Endodermal cell (in vitro differentiated cells): ENCODE data around the gene CFAP46. TPM values are rescaled to one million over a fixed set of nuclear protein-coding genes. Genes with fewer than 3 reads are reported as not detected.

Experiments used
- DNase-seq: peaks from one replicate; pipeline ENCODE4 v3.0.0-alpha.2; 2017
- H3K27ac ChIP-seq: 2 replicates; pipeline ENCODE4 v1.5.1; 2013; ENCODE audit warnings: mild to moderate bottlenecking, low read depth, low read length, moderate library complexity
- H3K27me3 ChIP-seq: 2 replicates; pipeline ENCODE4 v1.6.1; 2013; ENCODE audit warnings: mild to moderate bottlenecking, low read length, moderate library complexity; ENCODE audit not compliant: insufficient read depth, control insufficient read depth, poor library complexity, severe bottlenecking
- H3K36me3 ChIP-seq: 2 replicates; pipeline ENCODE4 v1.7.0; 2013; ENCODE audit warnings: mild to moderate bottlenecking, low read length, moderate library complexity; ENCODE audit not compliant: control insufficient read depth, insufficient read depth
- H3K4me1 ChIP-seq: one replicate; pipeline ENCODE4 v1.7.0; 2013; ENCODE audit warnings: low read length; ENCODE audit not compliant: control insufficient read depth, insufficient read depth
- H3K4me3 ChIP-seq: 2 replicates; pipeline ENCODE4 v1.5.1; 2013; ENCODE audit warnings: mild to moderate bottlenecking, low read length, moderate library complexity
- H3K9ac ChIP-seq: 2 replicates; pipeline ENCODE4 v1.6.1; 2013; ENCODE audit warnings: mild to moderate bottlenecking, low read length, moderate library complexity; ENCODE audit not compliant: poor library complexity, severe bottlenecking; ENCODE audit errors: extremely low read depth
- H3K9me3 ChIP-seq: 2 replicates; pipeline ENCODE4 v1.6.1; 2013; ENCODE audit warnings: mild to moderate bottlenecking, low read length, moderate library complexity; ENCODE audit not compliant: control insufficient read depth
- H3K27ac Mint-ChIP-seq: 2 replicates; pipeline ENCODE4 v1.8.0; 2020; ENCODE audit warnings: mixed read lengths
- H3K27me3 Mint-ChIP-seq: 2 replicates; pipeline ENCODE4 v1.8.0; 2021; ENCODE audit warnings: mild to moderate bottlenecking, mixed read lengths; ENCODE audit not compliant: insufficient read depth
- H3K36me3 Mint-ChIP-seq: 2 replicates; pipeline ENCODE4 v1.8.0; 2020; ENCODE audit warnings: low read depth, mixed read lengths
- H3K4me1 Mint-ChIP-seq: 2 replicates; pipeline ENCODE4 v1.8.0; 2020; ENCODE audit warnings: mixed read lengths
- H3K4me3 Mint-ChIP-seq: 2 replicates; pipeline ENCODE4 v1.8.0; 2020; ENCODE audit warnings: mild to moderate bottlenecking, moderate library complexity, mixed read lengths
- H3K9me3 Mint-ChIP-seq: 2 replicates; pipeline ENCODE4 v1.8.0; 2020; ENCODE audit warnings: mild to moderate bottlenecking, mixed read lengths
- WGBS, 2 experiments: methylation state at CpG; one replicate each; pipeline versions ENCODE4 v1.1.5 to v1.1.7; 2013; ENCODE audit warnings: missing lambda C conversion rate in 2 of 2, mixed read lengths in 1 of 2; ENCODE audit not compliant: insufficient coverage in 1 of 2, insufficient read length in 1 of 2; 5-methylcytosine and 5-hydroxymethylcytosine counted together
- total RNA-seq, 2 donors: library from RNA; stranded (reverse); fragmentation: NEBNext Ultra II Directional in 1 of 2; extraction: Animal tissue kit (Norgen Biotek cat#: 25700) in 1 of 2; gene quantifications; 2 replicates in 1 of 2; 3 replicates in 1 of 2; pipeline ENCODE4 v1.2.1, GENCODE V29; 2021
- TF ChIP-seq, protein P1 (sequence below): fragments of 200-600 bp; sonication (generic); conservative IDR thresholded peaks from 2 replicates; pipeline ENCODE4 v1.5.0; 2021; ENCODE audit warnings: antibody characterized with exemption, mild to moderate bottlenecking

The CFAP46 gene
- total RNA-seq, 2 donors from 2014 or later, result 9.9 to 10.5 TPM

- Mint-ChIP-seq H3K9me3 (peaks cover 11% of the 10 kb centered on the region), H3K4me3 (no peak overlapping the region), H3K36me3 (no peaks in the 10 kb centered on the region), H3K27me3 (no peaks in the 10 kb centered on the region), H3K4me1 (no peaks in the 10 kb centered on the region), H3K27ac (no peak overlapping the region)
- 88 to 89% methylated on average over 20 to 30 of the region's 30 CpGs for WGBS, 2 experiments
- Histone ChIP-seq H3K9me3 (no peaks in the 10 kb centered on the region), H3K27ac (no peak overlapping the region), H3K36me3 (no peaks in the 10 kb centered on the region), H3K9ac (no peak overlapping the region), H3K27me3 (peaks cover 5% of the 10 kb centered on the region), H3K4me3 (no peak overlapping the region), H3K4me1 (no peaks in the 10 kb centered on the region)
- DNase-seq, result no peak
- TF ChIP-seq, protein P1, sequence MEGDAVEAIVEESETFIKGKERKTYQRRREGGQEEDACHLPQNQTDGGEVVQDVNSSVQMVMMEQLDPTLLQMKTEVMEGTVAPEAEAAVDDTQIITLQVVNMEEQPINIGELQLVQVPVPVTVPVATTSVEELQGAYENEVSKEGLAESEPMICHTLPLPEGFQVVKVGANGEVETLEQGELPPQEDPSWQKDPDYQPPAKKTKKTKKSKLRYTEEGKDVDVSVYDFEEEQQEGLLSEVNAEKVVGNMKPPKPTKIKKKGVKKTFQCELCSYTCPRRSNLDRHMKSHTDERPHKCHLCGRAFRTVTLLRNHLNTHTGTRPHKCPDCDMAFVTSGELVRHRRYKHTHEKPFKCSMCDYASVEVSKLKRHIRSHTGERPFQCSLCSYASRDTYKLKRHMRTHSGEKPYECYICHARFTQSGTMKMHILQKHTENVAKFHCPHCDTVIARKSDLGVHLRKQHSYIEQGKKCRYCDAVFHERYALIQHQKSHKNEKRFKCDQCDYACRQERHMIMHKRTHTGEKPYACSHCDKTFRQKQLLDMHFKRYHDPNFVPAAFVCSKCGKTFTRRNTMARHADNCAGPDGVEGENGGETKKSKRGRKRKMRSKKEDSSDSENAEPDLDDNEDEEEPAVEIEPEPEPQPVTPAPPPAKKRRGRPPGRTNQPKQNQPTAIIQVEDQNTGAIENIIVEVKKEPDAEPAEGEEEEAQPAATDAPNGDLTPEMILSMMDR, result no peak
These were observed 110.0 kb downstream of the CFAP46 start for GRCh38 chr10:132832186-132832969.

DNA sequence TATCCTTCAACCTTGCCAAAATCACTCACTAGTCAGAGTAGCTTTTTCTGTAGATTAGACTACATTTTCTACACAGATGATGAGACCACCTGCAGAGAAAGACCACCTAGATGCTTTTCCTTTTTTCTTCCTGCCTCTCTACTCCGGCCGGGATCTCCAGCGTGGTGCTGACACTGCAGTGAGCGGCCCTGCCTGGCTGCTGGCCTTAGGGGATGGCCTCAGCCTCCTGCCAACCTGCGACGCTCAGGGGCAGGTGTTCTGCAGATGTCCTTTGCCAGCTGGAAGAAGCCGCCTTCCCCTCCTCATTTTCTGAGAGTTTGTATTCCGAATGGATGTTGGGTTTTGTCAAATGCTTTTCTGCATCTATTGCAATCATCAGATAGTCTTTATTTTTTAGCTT, 113.0 kb downstream of the CFAP46 start:
- H3K27me3 Mint-ChIP-seq, result no peaks in the 10 kb centered on the region
- Histone ChIP-seq H3K27ac (no peak overlapping the region), H3K36me3 (no peaks in the 10 kb centered on the region), H3K4me3 (no peak overlapping the region), H3K9me3 (peaks cover 17% of the 10 kb centered on the region), H3K4me1 (no peaks in the 10 kb centered on the region), H3K27me3 (peaks cover 5% of the 10 kb centered on the region), H3K9ac (no peak overlapping the region)
- H3K9me3 Mint-ChIP-seq, result peaks cover 19% of the 10 kb centered on the region
- H3K36me3 Mint-ChIP-seq, result peaks cover 3% of the 10 kb centered on the region
- TF ChIP-seq, protein P1, result no peak
- DNase-seq, result no peak
- H3K27ac Mint-ChIP-seq, result no peak overlapping the region
- no peaks in the 10 kb centered on the region for H3K4me1 Mint-ChIP-seq
- 87 to 91% methylated on average over 7 to 8 of the region's 8 CpGs for WGBS, 2 experiments
- H3K4me3 Mint-ChIP-seq, result no peak overlapping the region

GRCh38 chr10:132828681-132829080, 113.7 kb downstream of the CFAP46 start:
- Histone ChIP-seq H3K4me3 (no peak overlapping the region), H3K4me1 (no peaks in the 10 kb centered on the region), H3K36me3 (no peaks in the 10 kb centered on the region), H3K27me3 (peaks cover 5% of the 10 kb centered on the region), H3K9me3 (peaks cover 17% of the 10 kb centered on the region), H3K9ac (no peak overlapping the region), H3K27ac (no peak overlapping the region)
- H3K4me3 Mint-ChIP-seq, result no peak overlapping the region
- WGBS, 2 experiments, result 92 to 94% methylated on average over 13 to 20 of the region's 20 CpGs
- H3K36me3 Mint-ChIP-seq, result peaks cover 3% of the 10 kb centered on the region
- no peaks in the 10 kb centered on the region for H3K27me3 Mint-ChIP-seq
- TF ChIP-seq, protein P1, result no peak
- no peak for DNase-seq
- H3K27ac Mint-ChIP-seq, result no peak overlapping the region
- no peaks in the 10 kb centered on the region for H3K4me1 Mint-ChIP-seq
- peaks cover 19% of the 10 kb centered on the region for H3K9me3 Mint-ChIP-seq
